Erythroblast (primary cell): ENCODE results near the gene TNFRSF19.

Experiments used
- DNase-seq, 2 experiments: peaks; one replicate each; lab custom pipeline; 2025; lab: John Stamatoyannopoulos, UW
- GATA1 ChIP-seq: IDR thresholded peaks from 2 replicates; pipeline ENCODE4 v1.6.1; 2011; ENCODE audit warnings: low read depth, mild to moderate bottlenecking, control low read depth, low read length, moderate library complexity
- POLR2A ChIP-seq: IDR thresholded peaks from 2 replicates; pipeline ENCODE4 v1.6.1; 2011; ENCODE audit warnings: mild to moderate bottlenecking, low read length

Gene TNFRSF19

GRCh38 chr13:23619068-23619855, 49.0 kb downstream of the TNFRSF19 start:
- TF ChIP-seq GATA1, result no peak
- no peak for TF ChIP-seq POLR2A
- DNase-seq, result no peak

DNA sequence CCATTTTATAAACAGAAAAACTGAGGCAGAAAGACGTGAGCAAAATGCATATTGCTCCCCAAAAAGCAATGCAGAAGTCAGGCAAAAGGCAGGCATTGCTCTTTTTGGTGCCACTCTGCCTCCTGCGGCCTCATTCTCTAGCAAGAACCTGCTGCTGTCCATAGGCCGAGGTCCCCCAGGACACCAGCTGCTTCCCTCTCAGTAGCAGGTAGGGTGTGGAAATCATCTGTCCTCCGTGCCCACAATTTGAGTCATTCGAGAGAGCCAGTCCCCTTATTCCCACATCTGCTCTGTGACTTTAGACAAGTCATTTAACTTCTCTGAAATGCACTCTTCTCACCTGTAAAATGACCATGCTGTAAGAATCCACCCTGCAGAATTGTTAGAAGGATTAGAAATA, 50.0 kb downstream of the TNFRSF19 start:
- DNase-seq, result no peak
- TF ChIP-seq GATA1 (no peak), POLR2A (no peak)

- no peak for TF ChIP-seq POLR2A
- no peak for DNase-seq
Measured at GRCh38 chr13:23620613-23621315, 50.6 kb downstream of the TNFRSF19 start.

DNA sequence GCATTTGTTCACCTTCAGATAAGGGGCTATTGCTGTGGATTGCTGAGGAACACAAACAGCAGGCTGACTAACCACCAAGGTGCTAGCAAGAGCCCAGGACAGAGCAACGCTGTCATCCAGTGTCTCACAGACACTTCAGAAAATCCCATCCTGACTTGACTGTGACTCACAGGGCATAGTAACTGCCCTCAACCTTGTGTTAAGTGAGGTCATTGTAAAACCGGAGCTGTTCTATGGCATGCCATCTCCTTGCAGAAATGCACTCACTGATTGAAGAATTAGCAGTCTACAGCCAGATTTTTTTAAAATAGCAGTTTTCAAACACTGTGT, 51.1 kb downstream of the TNFRSF19 start:
- DNase-seq, result peak; percentile 21 to 38
- no peak for TF ChIP-seq POLR2A
- no peak for TF ChIP-seq GATA1

DNA sequence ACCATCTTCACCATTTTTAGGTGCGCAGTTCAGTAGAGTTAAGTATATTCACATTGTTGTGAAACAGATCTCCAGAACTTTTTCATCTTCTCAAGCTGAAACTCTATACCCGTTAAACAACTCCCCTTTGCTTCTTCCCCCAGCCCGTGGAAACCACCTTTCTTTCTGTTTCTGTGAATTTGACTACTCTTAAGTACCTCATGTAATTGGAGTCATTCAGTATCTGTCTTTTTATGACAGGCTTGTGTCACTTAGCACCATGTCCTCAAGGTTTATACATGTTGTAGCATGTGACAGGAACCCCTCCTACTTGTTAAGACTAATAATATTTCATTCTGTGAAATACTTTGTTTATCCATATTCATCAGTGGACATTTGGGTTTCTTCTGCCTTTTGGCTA, 52.8 kb downstream of the TNFRSF19 start:
- no peak for TF ChIP-seq POLR2A
- no peak for TF ChIP-seq GATA1
- no peak for DNase-seq

DNA sequence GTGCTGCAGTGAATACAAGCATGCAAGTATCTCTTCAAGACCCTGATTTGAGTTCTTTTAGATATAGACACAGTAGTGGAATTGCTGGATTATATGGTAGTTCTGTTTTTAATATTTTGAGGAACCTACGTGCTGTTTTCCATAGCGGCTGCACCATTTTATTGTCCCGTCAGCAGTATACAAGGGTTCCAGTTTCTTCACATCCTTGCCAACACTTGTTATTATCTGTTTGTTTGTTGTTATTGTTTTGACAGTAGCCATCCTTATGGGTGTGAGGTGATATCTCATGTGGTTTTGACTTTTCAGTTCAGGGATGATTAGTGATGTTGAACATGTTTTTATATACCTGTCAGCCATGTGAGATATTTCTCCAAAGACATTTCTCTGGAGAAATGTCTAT, 53.2 kb downstream of the TNFRSF19 start:
- no peak for DNase-seq
- TF ChIP-seq GATA1 (no peak), POLR2A (no peak)

GRCh38 chr13:23626700-23627099, 56.5 kb downstream of the TNFRSF19 start:
- TF ChIP-seq POLR2A, result no peak
- no peak for TF ChIP-seq GATA1
- DNase-seq, result no peak

GRCh38 chr13:23627410-23627809, 57.2 kb downstream of the TNFRSF19 start:
- no peak for TF ChIP-seq GATA1
- no peak for TF ChIP-seq POLR2A
- DNase-seq, result no peak

DNA sequence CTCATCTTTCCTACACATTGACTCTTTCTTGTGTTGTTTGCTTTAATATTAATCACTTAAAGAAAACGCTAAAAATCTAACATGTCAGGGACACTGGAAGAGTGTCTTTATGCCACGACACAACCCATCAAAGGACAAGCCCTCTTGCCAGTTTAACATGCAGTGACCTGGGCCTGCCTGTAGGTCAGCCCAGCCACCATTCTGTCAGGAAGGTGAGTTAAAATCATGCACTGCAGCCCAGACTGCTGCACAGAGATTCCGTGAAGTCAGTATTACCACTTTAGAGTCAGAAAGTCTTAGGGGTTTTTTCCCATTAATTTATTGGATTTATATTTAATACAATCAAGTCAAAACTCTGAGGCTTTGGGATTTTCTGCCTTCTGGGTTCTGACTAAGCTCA, 58.0 kb downstream of the TNFRSF19 start:
- DNase-seq, result no peak
- no peak for TF ChIP-seq GATA1
- TF ChIP-seq POLR2A, result no peak

DNA sequence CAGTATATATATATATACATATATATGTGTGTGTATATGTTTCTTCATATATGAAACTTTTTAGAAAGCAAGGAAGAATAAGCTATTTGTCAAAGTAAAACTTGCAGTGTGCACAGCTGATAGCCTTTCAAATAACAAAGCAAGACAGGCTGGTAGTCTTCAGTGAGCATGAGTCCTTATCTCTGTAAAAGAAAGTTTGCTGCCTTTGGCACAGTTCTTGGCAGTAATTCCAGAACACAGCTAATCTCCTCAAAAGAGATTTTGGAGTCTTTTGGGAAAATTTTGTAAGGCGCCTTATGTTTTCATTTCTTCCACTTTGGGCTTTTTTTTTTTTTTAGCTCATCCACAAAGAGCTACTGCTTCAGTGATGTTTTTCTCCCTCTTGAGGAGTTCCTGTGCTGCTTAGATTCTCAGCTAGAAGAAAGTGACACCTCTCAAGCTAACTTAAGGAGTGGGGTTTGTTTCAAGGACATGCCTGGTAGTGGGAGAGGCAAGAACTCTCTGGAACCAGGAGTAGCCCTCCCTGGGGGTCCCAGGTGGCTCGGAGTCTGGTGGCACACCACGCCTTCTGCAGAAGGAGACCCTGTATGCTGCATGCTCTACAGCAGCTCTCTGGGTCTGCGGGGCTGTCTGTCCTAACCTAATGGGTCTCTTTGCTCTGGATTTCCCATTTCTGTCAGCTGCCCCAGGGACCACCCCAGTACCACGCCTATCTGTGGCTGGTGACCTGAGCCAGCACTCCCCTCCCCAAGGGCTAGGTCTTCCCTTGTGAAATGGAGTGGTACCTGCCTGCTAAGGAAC, 58.8 kb downstream of the TNFRSF19 start:
- TF ChIP-seq GATA1 (no peak), POLR2A (no peak)

GRCh38 chr13:23629566-23630272, 59.5 kb downstream of the TNFRSF19 start:
- no peak for TF ChIP-seq GATA1
- no peak for TF ChIP-seq POLR2A
- no peak for DNase-seq

More for the DNA sequence above, 58.8 kb downstream of the TNFRSF19 start:
- no peak for DNase-seq

GRCh38 chr13:23630349-23631093, 60.3 kb downstream of the TNFRSF19 start:
- TF ChIP-seq GATA1, result no peak
- TF ChIP-seq POLR2A, result no peak
- DNase-seq, result no peak

- TF ChIP-seq GATA1 (no peak), POLR2A (no peak)
- DNase-seq, result no peak
Measured at GRCh38 chr13:23631311-23632047, 61.3 kb downstream of the TNFRSF19 start.
